ENCODE data around the gene ZNF385B.

- TF ChIP-seq, protein P1, sequence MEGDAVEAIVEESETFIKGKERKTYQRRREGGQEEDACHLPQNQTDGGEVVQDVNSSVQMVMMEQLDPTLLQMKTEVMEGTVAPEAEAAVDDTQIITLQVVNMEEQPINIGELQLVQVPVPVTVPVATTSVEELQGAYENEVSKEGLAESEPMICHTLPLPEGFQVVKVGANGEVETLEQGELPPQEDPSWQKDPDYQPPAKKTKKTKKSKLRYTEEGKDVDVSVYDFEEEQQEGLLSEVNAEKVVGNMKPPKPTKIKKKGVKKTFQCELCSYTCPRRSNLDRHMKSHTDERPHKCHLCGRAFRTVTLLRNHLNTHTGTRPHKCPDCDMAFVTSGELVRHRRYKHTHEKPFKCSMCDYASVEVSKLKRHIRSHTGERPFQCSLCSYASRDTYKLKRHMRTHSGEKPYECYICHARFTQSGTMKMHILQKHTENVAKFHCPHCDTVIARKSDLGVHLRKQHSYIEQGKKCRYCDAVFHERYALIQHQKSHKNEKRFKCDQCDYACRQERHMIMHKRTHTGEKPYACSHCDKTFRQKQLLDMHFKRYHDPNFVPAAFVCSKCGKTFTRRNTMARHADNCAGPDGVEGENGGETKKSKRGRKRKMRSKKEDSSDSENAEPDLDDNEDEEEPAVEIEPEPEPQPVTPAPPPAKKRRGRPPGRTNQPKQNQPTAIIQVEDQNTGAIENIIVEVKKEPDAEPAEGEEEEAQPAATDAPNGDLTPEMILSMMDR (IDR thresholded peaks at IDR 0.05): no peak
- TF ChIP-seq POLR2A (IDR thresholded peaks at IDR 0.05): no peak
These were observed 422.8 kb downstream of the ZNF385B start for GRCh38 chr2:179438654-179439053.

Measured in adrenal gland (tissue), 5 donors.